LNCaP clone FGC (cell line): ENCODE measurements around the gene PYHIN1.

Experiments used
- DNase-seq: peaks from one replicate; pipeline ENCODE4 v3.0.0-alpha.2; 2011; ENCODE audit warnings: low read depth
- H3K4me3 ChIP-seq: 2 replicates; pipeline ENCODE4 v1.5.1; 2011; ENCODE audit warnings: mild to moderate bottlenecking, low read depth, low read length, control low read depth
- CTCF ChIP-seq: IDR thresholded peaks from 2 replicates; pipeline ENCODE4 v1.5.1; 2012; ENCODE audit warnings: mild to moderate bottlenecking; ENCODE audit not compliant: control insufficient read depth, insufficient read depth; ENCODE audit errors: extremely low read depth

Gene PYHIN1

GRCh38 chr1:159015440-159015909, 84.1 kb downstream of the PYHIN1 start:
- DNase-seq: no peak
- TF ChIP-seq CTCF: no peak
- no peak overlapping the region for H3K4me3 ChIP-seq

GRCh38 chr1:159023723-159024122, 92.4 kb downstream of the PYHIN1 start:
- H3K4me3 ChIP-seq: no peak overlapping the region
- no peak for TF ChIP-seq CTCF
- no peak for DNase-seq

GRCh38 chr1:159025043-159025442, 93.7 kb downstream of the PYHIN1 start:
- H3K4me3 ChIP-seq: no peak overlapping the region
- DNase-seq: no peak
- TF ChIP-seq CTCF: no peak
